ENCODE results near the gene MICALL2. TPM values are rescaled to one million over a fixed set of nuclear protein-coding genes. Genes with fewer than 3 reads are reported as not detected.
A peak's percentile ranks its signal among the peaks of the same experiment; 100 is the strongest.

Gene MICALL2
- total and polyA plus RNA-seq, 4 donors, result 19.0 to 70.6 (median 41.0) TPM

DNA sequence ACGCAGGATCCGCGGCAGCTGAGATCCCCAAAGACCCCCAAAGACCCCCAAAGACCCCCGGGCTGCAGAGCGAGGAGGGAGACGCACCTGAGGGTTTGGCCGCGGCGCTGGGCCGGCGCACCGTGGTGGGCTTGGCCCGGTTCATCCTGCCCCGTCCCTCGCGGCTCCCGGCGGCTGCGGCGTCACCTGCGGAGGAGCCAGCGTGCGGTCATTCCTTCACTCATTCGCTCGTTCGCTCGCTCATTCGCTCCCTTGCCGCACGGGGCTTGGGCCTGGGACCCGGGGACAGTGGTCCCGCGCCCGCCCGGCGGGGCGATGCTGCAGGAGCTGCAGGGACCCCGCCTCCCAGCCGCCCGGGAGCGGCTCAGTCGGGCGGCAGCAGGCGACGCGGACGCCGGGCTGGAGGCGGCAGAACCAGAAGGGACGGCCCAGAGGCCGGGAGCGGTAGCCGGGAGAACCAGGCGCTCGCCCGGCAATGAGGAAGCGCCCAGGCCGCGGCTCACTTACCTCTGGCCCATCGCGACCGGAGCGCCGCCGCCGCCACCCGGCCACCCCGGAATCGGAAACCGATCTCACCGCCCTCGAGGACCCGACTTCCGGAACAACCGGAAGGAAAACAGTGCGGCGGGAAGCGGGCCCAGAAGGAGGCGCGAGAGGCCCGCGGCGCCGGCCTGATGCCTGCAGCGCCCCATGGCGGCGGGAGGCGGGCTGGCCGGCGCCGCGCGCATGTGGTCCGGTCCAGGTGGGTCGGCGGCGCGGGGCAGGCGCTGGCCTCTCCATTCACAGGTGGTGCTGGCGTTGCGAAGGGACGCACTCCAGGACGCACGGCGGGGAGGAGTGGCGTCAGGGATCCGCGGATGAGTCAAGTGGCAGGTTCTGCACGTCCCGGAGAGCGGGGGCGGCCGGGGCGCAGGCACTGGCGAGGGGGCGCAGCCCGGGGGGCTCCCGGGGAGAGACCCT is 44.8 kb upstream of the MICALL2 start, which contains the start of gene INTS1:
Gene INTS1 (minus strand): TSS at position 574 of the 960 bp plus-strand sequence. CDS start 429 bp downstream, at position 145.
- peaks cover 0 to 14% (median 7%) of the 10 kb centered on the region in 5 donors for H3K4me1 ChIP-seq (ENCODE audit: control insufficient read depth in 5 of 5, insufficient read depth in 5 of 5, low read length in 5 of 5)
- ATAC-seq (ENCODE audit: insufficient read depth, low FRiP score) (peak; percentile 97), DNase-seq (peak; percentile 89 to 94 (median 90))
- peak within 1 kb of the TSS in 1 of 2 donors; percentile 38 for H3K9ac ChIP-seq (ENCODE audit: insufficient read depth in 1 of 2, low read length in 2 of 2)
- H3K4me3 ChIP-seq, result peak within 1 kb of the TSS; percentile 100
- peak; percentile 83 for TF ChIP-seq CTCF (IDR thresholded peaks at IDR 0.05; ENCODE audit: control extremely low read depth, extremely low read depth)
- no peaks in the 10 kb centered on the region for H3K27me3 ChIP-seq (ENCODE audit: control insufficient read depth in 3 of 3, insufficient read depth in 3 of 3, low read length in 2 of 3)
- WGBS, 2 donors, result 0 to 1% methylated on average over 86 to 118 of the region's 118 CpGs
- peaks cover 0 to 30% (median 16%) of the 10 kb centered on the region in 4 donors for H3K36me3 ChIP-seq (ENCODE audit: control insufficient read depth in 4 of 4, insufficient read depth in 4 of 4, low read length in 4 of 4)
- no peaks in the 10 kb centered on the region for H3K9me3 ChIP-seq (ENCODE audit: control insufficient read depth in 4 of 4, insufficient read depth in 3 of 4, low read length in 3 of 4)
- peak within 1 kb of the TSS; percentile 75 to 79 for H3K27ac ChIP-seq (ENCODE audit: low read depth in 1 of 2, low read length in 1 of 2)

GRCh38 chr7:1503390-1503789 is 44.1 kb upstream of the MICALL2 start:
- Histone ChIP-seq H3K27me3 (ENCODE audit: control insufficient read depth in 3 of 3, insufficient read depth in 3 of 3, low read length in 2 of 3) (no peaks in the 10 kb centered on the region), H3K4me1 (ENCODE audit: control insufficient read depth in 5 of 5, insufficient read depth in 5 of 5, low read length in 5 of 5) (peaks cover 0 to 14% (median 7%) of the 10 kb centered on the region in 5 donors), H3K4me3 (peak overlapping the region; percentile 100), H3K9ac (ENCODE audit: insufficient read depth in 1 of 2, low read length in 2 of 2) (peak overlapping the region in 1 of 2 donors; percentile 38), H3K36me3 (ENCODE audit: control insufficient read depth in 4 of 4, insufficient read depth in 4 of 4, low read length in 4 of 4) (peaks cover 0 to 36% (median 16%) of the 10 kb centered on the region in 4 donors), H3K27ac (ENCODE audit: low read depth in 1 of 2, low read length in 1 of 2) (no peak overlapping the region), H3K9me3 (ENCODE audit: control insufficient read depth in 4 of 4, insufficient read depth in 3 of 4, low read length in 3 of 4) (no peaks in the 10 kb centered on the region)
- DNase-seq (no peak), ATAC-seq (ENCODE audit: insufficient read depth, low FRiP score) (no peak)
- WGBS, 2 donors, result 25 to 39% methylated on average over 19 to 24 of the region's 24 CpGs
- no peak for TF ChIP-seq CTCF (IDR thresholded peaks at IDR 0.05; ENCODE audit: control extremely low read depth, extremely low read depth)

GRCh38 chr7:1502845-1503244 is 43.6 kb upstream of the MICALL2 start:
- Histone ChIP-seq H3K4me3 (peak overlapping the region; percentile 100), H3K9ac (ENCODE audit: insufficient read depth in 1 of 2, low read length in 2 of 2) (no peak overlapping the region), H3K36me3 (ENCODE audit: control insufficient read depth in 4 of 4, insufficient read depth in 4 of 4, low read length in 4 of 4) (peaks cover 0 to 41% (median 16%) of the 10 kb centered on the region in 4 donors), H3K27ac (ENCODE audit: low read depth in 1 of 2, low read length in 1 of 2) (no peak overlapping the region), H3K27me3 (ENCODE audit: control insufficient read depth in 3 of 3, insufficient read depth in 3 of 3, low read length in 2 of 3) (no peaks in the 10 kb centered on the region), H3K9me3 (ENCODE audit: control insufficient read depth in 4 of 4, insufficient read depth in 3 of 4, low read length in 3 of 4) (no peaks in the 10 kb centered on the region), H3K4me1 (ENCODE audit: control insufficient read depth in 5 of 5, insufficient read depth in 5 of 5, low read length in 5 of 5) (peaks cover 0 to 14% (median 7%) of the 10 kb centered on the region in 5 donors)
- 89 to 92% methylated on average over 20 of the region's 20 CpGs for WGBS, 2 donors
- DNase-seq (no peak), ATAC-seq (ENCODE audit: insufficient read depth, low FRiP score) (no peak)
- TF ChIP-seq CTCF (IDR thresholded peaks at IDR 0.05; ENCODE audit: control extremely low read depth, extremely low read depth), result no peak
